HG03432 (cell line): ENCODE data around the gene SLC27A2.
A peak's percentile ranks its signal among the peaks of the same experiment; 100 is the strongest.

ENCODE experiments used
- ATAC-seq: cut with Tn5 transposase; IDR thresholded peaks from one replicate; pipeline ENCODE4 v1.9.1; 2021; ENCODE audit warnings: mild to moderate bottlenecking, moderate library complexity; ENCODE audit not compliant: unreplicated experiment

Gene SLC27A2

GRCh38 chr15:50190166-50190570 lies 8.2 kb downstream of the SLC27A2 start:
- peak; percentile 67 for ATAC-seq

GRCh38 chr15:50190723-50191122 lies 8.7 kb downstream of the SLC27A2 start:
- peak; percentile 57 for ATAC-seq

- ATAC-seq: no peak
Observed at GRCh38 chr15:50192164-50192563, 10.2 kb downstream of the SLC27A2 start.

GRCh38 chr15:50192926-50193620 lies 11.1 kb downstream of the SLC27A2 start:
- ATAC-seq: no peak

- ATAC-seq: no peak
Observed at GRCh38 chr15:50202003-50202402, 20.0 kb downstream of the SLC27A2 start.

GRCh38 chr15:50206020-50206419 lies 24.0 kb downstream of the SLC27A2 start:
- no peak for ATAC-seq

- ATAC-seq: no peak
Observed at GRCh38 chr15:50209809-50210208, 27.8 kb downstream of the SLC27A2 start.

- ATAC-seq: no peak
Observed at GRCh38 chr15:50210462-50211157, 28.6 kb downstream of the SLC27A2 start.

- ATAC-seq: no peak
Observed at GRCh38 chr15:50218291-50218690, 36.3 kb downstream of the SLC27A2 start.

- ATAC-seq: no peak
Observed at GRCh38 chr15:50218691-50219090, 36.7 kb downstream of the SLC27A2 start.

- no peak for ATAC-seq
Observed at GRCh38 chr15:50219820-50220219, 37.8 kb downstream of the SLC27A2 start.

- no peak for ATAC-seq
Observed at GRCh38 chr15:50222181-50222580, 40.2 kb downstream of the SLC27A2 start.

GRCh38 chr15:50224606-50225005 lies 42.6 kb downstream of the SLC27A2 start:
- no peak for ATAC-seq

- ATAC-seq: no peak
Observed at GRCh38 chr15:50225057-50225456, 43.1 kb downstream of the SLC27A2 start.

- ATAC-seq: no peak
Observed at GRCh38 chr15:50225938-50226337, 43.9 kb downstream of the SLC27A2 start.

GRCh38 chr15:50227076-50227475 lies 45.1 kb downstream of the SLC27A2 start:
- no peak for ATAC-seq

- ATAC-seq: no peak
Observed at GRCh38 chr15:50228866-50229265, 46.9 kb downstream of the SLC27A2 start.

- no peak for ATAC-seq
Observed at GRCh38 chr15:50229336-50229735, 47.3 kb downstream of the SLC27A2 start.

GRCh38 chr15:50231761-50232160 lies 49.8 kb downstream of the SLC27A2 start:
- no peak for ATAC-seq

GRCh38 chr15:50232791-50233190 lies 50.8 kb downstream of the SLC27A2 start:
- no peak for ATAC-seq

- no peak for ATAC-seq
Observed at GRCh38 chr15:50233192-50233736, 51.3 kb downstream of the SLC27A2 start.

- ATAC-seq: no peak
Observed at GRCh38 chr15:50234764-50235163, 52.8 kb downstream of the SLC27A2 start.
